B cell (primary cell): ENCODE results near the gene ECI1.
"Not testable (repeated sequence)": the region's sequence is repeated elsewhere in the genome, so short reads cannot be mapped to it uniquely, and the experiment has no call there.

ENCODE experiments used
- EZH2 ChIP-seq: IDR thresholded peaks from 2 replicates; pipeline ENCODE4 v1.6.1; 2012; ENCODE audit warnings: borderline replicate concordance, low read depth, mild to moderate bottlenecking, moderate library complexity, low read length; ENCODE audit not compliant: insufficient read depth, poor library complexity, severe bottlenecking
- TF ChIP-seq, protein P1 (sequence below): fragments of 200-600 bp; IDR thresholded peaks from one replicate; pipeline ENCODE4 v1.8.0; 2022; ENCODE audit warnings: antibody characterized with exemption, mild to moderate bottlenecking

DNA sequence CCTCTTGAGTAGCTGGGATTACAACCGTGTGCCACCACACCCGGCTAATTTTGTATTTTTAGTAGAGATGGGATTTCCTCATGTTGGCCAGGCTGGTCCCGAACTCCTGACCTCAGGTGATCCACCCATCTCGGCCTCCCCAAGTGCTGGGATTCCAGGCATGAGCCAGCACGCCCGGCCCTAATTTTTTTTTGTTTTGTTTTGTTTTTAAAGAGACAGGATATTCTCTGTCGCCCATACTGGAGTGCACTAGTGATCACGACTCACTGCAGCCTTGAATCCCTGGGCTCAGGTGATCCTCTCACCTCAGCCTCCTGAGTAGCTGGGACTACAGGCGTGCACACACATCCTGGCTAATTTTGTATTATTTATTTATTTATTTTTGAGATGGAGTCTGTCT is 11.1 kb downstream of the ECI1 start:
- TF ChIP-seq, protein P1, sequence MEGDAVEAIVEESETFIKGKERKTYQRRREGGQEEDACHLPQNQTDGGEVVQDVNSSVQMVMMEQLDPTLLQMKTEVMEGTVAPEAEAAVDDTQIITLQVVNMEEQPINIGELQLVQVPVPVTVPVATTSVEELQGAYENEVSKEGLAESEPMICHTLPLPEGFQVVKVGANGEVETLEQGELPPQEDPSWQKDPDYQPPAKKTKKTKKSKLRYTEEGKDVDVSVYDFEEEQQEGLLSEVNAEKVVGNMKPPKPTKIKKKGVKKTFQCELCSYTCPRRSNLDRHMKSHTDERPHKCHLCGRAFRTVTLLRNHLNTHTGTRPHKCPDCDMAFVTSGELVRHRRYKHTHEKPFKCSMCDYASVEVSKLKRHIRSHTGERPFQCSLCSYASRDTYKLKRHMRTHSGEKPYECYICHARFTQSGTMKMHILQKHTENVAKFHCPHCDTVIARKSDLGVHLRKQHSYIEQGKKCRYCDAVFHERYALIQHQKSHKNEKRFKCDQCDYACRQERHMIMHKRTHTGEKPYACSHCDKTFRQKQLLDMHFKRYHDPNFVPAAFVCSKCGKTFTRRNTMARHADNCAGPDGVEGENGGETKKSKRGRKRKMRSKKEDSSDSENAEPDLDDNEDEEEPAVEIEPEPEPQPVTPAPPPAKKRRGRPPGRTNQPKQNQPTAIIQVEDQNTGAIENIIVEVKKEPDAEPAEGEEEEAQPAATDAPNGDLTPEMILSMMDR = not testable (repeated sequence)
- TF ChIP-seq EZH2 = not testable (repeated sequence)
